ENCODE data around the gene PNPLA7. TPM values are rescaled to one million over a fixed set of nuclear protein-coding genes. Genes with fewer than 3 reads are reported as not detected.

The PNPLA7 gene
- total RNA-seq, 1 experiment from 2014 or later: 1.3 TPM

DNA sequence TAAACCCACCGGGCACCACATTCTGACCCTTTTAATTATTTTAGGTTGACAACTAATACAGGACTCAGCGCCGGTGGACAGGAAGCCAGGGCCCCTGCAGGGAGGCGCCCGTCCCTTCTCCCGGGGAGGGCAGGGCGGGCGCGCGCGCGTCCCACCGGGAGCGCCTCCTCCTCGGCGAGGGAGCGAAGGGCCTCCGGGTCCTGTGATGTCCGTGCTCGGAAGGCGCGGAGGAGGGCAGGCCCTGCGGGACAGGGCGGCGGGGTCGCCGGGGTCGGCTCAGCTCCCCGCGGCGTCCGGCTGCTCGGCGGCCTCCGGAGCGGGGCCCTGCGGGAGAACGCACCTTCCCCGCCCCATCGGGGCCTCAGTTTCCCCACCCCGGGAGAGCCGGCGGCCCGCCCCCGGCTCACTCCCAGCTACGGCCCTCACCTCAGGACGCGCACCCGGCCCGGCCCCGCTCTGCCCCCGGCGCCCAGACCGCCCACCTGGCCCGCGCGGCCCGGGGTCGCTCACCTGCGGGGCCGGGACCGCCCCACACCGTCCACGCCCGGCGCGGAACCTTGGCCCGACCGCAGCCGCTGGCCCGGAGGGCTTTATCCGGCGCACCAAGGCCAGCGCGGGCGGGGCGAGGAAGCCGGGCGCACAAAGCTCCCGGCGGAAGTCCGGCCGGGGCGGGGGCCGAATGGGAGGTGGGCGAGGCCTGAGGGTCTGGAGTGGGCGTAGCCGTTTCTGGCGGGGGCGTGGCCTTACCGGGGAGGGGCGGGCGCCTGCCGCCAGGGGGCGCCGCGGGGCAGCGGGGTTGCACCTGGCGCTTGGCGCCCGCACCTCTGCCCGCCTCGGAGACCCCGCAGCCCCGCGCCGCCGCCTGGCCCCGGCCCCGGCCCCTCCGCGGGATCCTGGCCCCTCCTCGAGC, 127.3 kb downstream of the PNPLA7 start, which contains the start of the genes EXD3 and NOXA1:
Gene EXD3 (minus strand): TSS at position 559 of the 910 bp plus-strand sequence. CDS start 27,805 bp downstream, outside the sequence.
Gene NOXA1 (plus strand): TSS at position 790 of the 910 bp plus-strand sequence. CDS start 137 bp downstream, outside the sequence.
- DNase-seq (ENCODE audit: low spot score) (peak; percentile 95), ATAC-seq (peak; percentile 91)
- Mint-ChIP-seq H3K4me3 (peak within 1 kb of the TSS; percentile 88), H3K9me3 (no peaks in the 10 kb centered on the region), H3K27ac (0 out of 2 replicates have a peak within 1 kb of the TSS, but pooled peaks have one; percentile 78), H3K4me1 (peaks cover 7% of the 10 kb centered on the region), H3K36me3 (no peaks in the 10 kb centered on the region), H3K27me3 (ENCODE audit: low read depth) (no peaks in the 10 kb centered on the region; the same call in 1 of the 2 replicates)
- ChIA-PET POLR2A (interaction anchor here (0.9 to 1.8 kb wide), 2 partner anchors 19 to 32 kb away, joined by 5 to 11 read pairs; partner anchors contain the start of gene ENTPD8), CTCF (interaction anchor here (0.6 to 2.5 kb wide), 67 partner anchors 9 to 1456 kb away, joined by 3 to 38 read pairs (median 5); partner anchors contain the start of genes ARRDC1, CYSRT1, ENTPD8 and MAN1B1)
- TF ChIP-seq, protein P1, sequence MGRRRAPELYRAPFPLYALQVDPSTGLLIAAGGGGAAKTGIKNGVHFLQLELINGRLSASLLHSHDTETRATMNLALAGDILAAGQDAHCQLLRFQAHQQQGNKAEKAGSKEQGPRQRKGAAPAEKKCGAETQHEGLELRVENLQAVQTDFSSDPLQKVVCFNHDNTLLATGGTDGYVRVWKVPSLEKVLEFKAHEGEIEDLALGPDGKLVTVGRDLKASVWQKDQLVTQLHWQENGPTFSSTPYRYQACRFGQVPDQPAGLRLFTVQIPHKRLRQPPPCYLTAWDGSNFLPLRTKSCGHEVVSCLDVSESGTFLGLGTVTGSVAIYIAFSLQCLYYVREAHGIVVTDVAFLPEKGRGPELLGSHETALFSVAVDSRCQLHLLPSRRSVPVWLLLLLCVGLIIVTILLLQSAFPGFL (CRISPR knock-in tag; IDR thresholded peaks at IDR 0.05; ENCODE audit: borderline replicate concordance): no peak
- TF ChIP-seq JUN (CRISPR knock-in tag; IDR thresholded peaks at IDR 0.05) (no peak), RELA (CRISPR knock-in tag; IDR thresholded peaks at IDR 0.05; ENCODE audit: borderline replicate concordance) (no peak), PRRX2 (CRISPR knock-in tag; IDR thresholded peaks at IDR 0.05) (no peak), CREB1 (CRISPR knock-in tag; IDR thresholded peaks at IDR 0.05) (no peak), MYBL2 (CRISPR knock-in tag; IDR thresholded peaks at IDR 0.05) (peak; percentile 13; the same call in 1 of the 2 replicates), ZNF423 (CRISPR knock-in tag; IDR thresholded peaks at IDR 0.05) (peak; percentile 75), ZNF396 (CRISPR knock-in tag; IDR thresholded peaks at IDR 0.05; ENCODE audit: borderline replicate concordance) (no peak), ELF4 (CRISPR knock-in tag; IDR thresholded peaks at IDR 0.05; ENCODE audit: low read depth) (no peak), FOXJ3 (CRISPR knock-in tag; IDR thresholded peaks at IDR 0.05; ENCODE audit: borderline replicate concordance) (no peak), HMGA2 (CRISPR knock-in tag; IDR thresholded peaks at IDR 0.05) (no peak), GTF2I (CRISPR knock-in tag; conservative IDR thresholded peaks at IDR 0.05) (no peak), ZNF317 (CRISPR knock-in tag; IDR thresholded peaks at IDR 0.05; ENCODE audit: borderline replicate concordance, low read depth) (no peak), ZNF263 (CRISPR knock-in tag; IDR thresholded peaks at IDR 0.05; ENCODE audit: low read depth) (no peak)
- TF ChIP-seq, protein P2, sequence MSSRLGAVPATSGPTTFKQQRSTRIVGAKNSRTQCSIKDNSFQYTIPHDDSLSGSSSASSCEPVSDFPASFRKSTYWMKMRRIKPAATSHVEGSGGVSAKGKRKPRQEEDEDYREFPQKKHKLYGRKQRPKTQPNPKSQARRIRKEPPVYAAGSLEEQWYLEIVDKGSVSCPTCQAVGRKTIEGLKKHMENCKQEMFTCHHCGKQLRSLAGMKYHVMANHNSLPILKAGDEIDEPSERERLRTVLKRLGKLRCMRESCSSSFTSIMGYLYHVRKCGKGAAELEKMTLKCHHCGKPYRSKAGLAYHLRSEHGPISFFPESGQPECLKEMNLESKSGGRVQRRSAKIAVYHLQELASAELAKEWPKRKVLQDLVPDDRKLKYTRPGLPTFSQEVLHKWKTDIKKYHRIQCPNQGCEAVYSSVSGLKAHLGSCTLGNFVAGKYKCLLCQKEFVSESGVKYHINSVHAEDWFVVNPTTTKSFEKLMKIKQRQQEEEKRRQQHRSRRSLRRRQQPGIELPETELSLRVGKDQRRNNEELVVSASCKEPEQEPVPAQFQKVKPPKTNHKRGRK (CRISPR knock-in tag; IDR thresholded peaks at IDR 0.05; ENCODE audit: borderline replicate concordance): no peak
- TF ChIP-seq, protein P3, sequence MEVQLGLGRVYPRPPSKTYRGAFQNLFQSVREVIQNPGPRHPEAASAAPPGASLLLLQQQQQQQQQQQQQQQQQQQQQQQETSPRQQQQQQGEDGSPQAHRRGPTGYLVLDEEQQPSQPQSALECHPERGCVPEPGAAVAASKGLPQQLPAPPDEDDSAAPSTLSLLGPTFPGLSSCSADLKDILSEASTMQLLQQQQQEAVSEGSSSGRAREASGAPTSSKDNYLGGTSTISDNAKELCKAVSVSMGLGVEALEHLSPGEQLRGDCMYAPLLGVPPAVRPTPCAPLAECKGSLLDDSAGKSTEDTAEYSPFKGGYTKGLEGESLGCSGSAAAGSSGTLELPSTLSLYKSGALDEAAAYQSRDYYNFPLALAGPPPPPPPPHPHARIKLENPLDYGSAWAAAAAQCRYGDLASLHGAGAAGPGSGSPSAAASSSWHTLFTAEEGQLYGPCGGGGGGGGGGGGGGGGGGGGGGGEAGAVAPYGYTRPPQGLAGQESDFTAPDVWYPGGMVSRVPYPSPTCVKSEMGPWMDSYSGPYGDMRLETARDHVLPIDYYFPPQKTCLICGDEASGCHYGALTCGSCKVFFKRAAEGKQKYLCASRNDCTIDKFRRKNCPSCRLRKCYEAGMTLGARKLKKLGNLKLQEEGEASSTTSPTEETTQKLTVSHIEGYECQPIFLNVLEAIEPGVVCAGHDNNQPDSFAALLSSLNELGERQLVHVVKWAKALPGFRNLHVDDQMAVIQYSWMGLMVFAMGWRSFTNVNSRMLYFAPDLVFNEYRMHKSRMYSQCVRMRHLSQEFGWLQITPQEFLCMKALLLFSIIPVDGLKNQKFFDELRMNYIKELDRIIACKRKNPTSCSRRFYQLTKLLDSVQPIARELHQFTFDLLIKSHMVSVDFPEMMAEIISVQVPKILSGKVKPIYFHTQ (CRISPR knock-in tag; IDR thresholded peaks at IDR 0.05): no peak
- TF ChIP-seq, protein P4, sequence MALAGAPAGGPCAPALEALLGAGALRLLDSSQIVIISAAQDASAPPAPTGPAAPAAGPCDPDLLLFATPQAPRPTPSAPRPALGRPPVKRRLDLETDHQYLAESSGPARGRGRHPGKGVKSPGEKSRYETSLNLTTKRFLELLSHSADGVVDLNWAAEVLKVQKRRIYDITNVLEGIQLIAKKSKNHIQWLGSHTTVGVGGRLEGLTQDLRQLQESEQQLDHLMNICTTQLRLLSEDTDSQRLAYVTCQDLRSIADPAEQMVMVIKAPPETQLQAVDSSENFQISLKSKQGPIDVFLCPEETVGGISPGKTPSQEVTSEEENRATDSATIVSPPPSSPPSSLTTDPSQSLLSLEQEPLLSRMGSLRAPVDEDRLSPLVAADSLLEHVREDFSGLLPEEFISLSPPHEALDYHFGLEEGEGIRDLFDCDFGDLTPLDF (CRISPR knock-in tag; IDR thresholded peaks at IDR 0.05): no peak
- TF ChIP-seq, protein P5, sequence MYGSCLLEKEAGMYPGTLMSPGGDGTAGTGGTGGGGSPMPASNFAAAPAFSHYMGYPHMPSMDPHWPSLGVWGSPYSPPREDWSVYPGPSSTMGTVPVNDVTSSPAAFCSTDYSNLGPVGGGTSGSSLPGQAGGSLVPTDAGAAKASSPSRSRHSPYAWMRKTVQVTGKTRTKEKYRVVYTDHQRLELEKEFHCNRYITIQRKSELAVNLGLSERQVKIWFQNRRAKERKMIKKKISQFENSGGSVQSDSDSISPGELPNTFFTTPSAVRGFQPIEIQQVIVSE (CRISPR knock-in tag; IDR thresholded peaks at IDR 0.05; ENCODE audit: borderline replicate concordance): no peak
- TF ChIP-seq, protein P6, sequence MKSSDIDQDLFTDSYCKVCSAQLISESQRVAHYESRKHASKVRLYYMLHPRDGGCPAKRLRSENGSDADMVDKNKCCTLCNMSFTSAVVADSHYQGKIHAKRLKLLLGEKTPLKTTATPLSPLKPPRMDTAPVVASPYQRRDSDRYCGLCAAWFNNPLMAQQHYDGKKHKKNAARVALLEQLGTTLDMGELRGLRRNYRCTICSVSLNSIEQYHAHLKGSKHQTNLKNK (CRISPR knock-in tag; IDR thresholded peaks at IDR 0.05): no peak
- TF ChIP-seq, protein P7, sequence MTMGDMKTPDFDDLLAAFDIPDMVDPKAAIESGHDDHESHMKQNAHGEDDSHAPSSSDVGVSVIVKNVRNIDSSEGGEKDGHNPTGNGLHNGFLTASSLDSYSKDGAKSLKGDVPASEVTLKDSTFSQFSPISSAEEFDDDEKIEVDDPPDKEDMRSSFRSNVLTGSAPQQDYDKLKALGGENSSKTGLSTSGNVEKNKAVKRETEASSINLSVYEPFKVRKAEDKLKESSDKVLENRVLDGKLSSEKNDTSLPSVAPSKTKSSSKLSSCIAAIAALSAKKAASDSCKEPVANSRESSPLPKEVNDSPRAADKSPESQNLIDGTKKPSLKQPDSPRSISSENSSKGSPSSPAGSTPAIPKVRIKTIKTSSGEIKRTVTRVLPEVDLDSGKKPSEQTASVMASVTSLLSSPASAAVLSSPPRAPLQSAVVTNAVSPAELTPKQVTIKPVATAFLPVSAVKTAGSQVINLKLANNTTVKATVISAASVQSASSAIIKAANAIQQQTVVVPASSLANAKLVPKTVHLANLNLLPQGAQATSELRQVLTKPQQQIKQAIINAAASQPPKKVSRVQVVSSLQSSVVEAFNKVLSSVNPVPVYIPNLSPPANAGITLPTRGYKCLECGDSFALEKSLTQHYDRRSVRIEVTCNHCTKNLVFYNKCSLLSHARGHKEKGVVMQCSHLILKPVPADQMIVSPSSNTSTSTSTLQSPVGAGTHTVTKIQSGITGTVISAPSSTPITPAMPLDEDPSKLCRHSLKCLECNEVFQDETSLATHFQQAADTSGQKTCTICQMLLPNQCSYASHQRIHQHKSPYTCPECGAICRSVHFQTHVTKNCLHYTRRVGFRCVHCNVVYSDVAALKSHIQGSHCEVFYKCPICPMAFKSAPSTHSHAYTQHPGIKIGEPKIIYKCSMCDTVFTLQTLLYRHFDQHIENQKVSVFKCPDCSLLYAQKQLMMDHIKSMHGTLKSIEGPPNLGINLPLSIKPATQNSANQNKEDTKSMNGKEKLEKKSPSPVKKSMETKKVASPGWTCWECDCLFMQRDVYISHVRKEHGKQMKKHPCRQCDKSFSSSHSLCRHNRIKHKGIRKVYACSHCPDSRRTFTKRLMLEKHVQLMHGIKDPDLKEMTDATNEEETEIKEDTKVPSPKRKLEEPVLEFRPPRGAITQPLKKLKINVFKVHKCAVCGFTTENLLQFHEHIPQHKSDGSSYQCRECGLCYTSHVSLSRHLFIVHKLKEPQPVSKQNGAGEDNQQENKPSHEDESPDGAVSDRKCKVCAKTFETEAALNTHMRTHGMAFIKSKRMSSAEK (CRISPR knock-in tag; IDR thresholded peaks at IDR 0.05; ENCODE audit: borderline replicate concordance): no peak
- TF ChIP-seq, protein P8, sequence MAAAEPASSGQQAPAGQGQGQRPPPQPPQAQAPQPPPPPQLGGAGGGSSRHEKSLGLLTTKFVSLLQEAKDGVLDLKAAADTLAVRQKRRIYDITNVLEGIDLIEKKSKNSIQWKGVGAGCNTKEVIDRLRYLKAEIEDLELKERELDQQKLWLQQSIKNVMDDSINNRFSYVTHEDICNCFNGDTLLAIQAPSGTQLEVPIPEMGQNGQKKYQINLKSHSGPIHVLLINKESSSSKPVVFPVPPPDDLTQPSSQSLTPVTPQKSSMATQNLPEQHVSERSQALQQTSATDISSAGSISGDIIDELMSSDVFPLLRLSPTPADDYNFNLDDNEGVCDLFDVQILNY (CRISPR knock-in tag; IDR thresholded peaks at IDR 0.05): peak; percentile 45; the same call in 1 of the 2 replicates
